Esophagus squamous epithelium (tissue), 4 donors: ENCODE data around the gene CD38.
"Not testable (repeated sequence)": the region's sequence is repeated elsewhere in the genome, so short reads cannot be mapped to it uniquely, and the experiment has no call there.

ENCODE experiments used
- CTCF ChIP-seq, 6 experiments: fragments of 450-650 bp in 4 of 6; fragments of 200-600 bp in 2 of 6; sonication (generic) in 2 of 6; IDR thresholded peaks; one replicate each; pipeline ENCODE4 v1.5.1; 2016 to 2019; ENCODE audit warnings: antibody characterized with exemption in 6 of 6, mild to moderate bottlenecking in 4 of 6, moderate library complexity in 4 of 6
- POLR2A ChIP-seq, 4 donors: fragments of 450-650 bp; IDR thresholded peaks; one replicate each; pipeline ENCODE4 v1.6.1; 2017; ENCODE audit warnings: antibody characterized with exemption in 4 of 4, mild to moderate bottlenecking in 4 of 4, moderate library complexity in 3 of 4

- not testable (repeated sequence) for TF ChIP-seq CTCF, POLR2A (IDR thresholded peaks at IDR 0.05)
Measured at GRCh38 chr4:15841194-15841730, 63.1 kb downstream of the CD38 start.
